Adrenal gland (tissue), 5 donors: ENCODE results near the gene FERMT3.

Experiments used
- POLR2A ChIP-seq, 2 donors: fragments of 450-650 bp; IDR thresholded peaks; one replicate each; pipeline ENCODE4 v1.6.1; 2017; ENCODE audit warnings: antibody characterized with exemption in 2 of 2, mild to moderate bottlenecking in 2 of 2, moderate library complexity in 1 of 2
- TF ChIP-seq, protein P1 (sequence below), 6 experiments: fragments of 450-650 bp in 4 of 6; fragments of 200-600 bp in 2 of 6; sonication (generic) in 1 of 6; IDR thresholded peaks; 1 replicate in 5 of 6; 2 replicates in 1 of 6; pipeline versions ENCODE4 v1.5.1 to v1.8.0; 2016 to 2021; ENCODE audit warnings: antibody characterized with exemption in 6 of 6, mild to moderate bottlenecking in 2 of 6, moderate library complexity in 1 of 6
- donor health status: DM: no; HTN: no; CAD: no.

DNA sequence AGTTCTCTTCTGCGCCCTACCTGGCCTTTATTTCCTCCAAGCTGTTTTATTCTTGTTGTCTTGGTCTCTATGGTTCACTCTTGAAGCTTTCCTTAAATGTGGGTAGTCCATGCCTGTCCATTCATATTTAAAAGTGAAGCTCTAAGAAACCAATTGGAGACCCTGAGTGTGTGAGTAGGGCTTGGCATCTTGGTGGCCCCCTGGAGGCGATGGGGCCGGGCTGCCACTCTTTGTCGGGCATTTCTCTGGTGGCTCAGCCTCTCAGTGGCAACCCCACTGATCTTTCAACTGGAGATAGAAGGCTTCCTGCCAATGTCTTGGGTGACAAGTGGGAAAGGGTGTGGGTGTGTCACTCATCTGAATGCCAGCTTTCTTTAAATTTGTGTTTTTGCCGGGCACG lies 10.4 kb downstream of the FERMT3 start:
- TF ChIP-seq, protein P1, sequence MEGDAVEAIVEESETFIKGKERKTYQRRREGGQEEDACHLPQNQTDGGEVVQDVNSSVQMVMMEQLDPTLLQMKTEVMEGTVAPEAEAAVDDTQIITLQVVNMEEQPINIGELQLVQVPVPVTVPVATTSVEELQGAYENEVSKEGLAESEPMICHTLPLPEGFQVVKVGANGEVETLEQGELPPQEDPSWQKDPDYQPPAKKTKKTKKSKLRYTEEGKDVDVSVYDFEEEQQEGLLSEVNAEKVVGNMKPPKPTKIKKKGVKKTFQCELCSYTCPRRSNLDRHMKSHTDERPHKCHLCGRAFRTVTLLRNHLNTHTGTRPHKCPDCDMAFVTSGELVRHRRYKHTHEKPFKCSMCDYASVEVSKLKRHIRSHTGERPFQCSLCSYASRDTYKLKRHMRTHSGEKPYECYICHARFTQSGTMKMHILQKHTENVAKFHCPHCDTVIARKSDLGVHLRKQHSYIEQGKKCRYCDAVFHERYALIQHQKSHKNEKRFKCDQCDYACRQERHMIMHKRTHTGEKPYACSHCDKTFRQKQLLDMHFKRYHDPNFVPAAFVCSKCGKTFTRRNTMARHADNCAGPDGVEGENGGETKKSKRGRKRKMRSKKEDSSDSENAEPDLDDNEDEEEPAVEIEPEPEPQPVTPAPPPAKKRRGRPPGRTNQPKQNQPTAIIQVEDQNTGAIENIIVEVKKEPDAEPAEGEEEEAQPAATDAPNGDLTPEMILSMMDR (IDR thresholded peaks at IDR 0.05), result no peak
- no peak for TF ChIP-seq POLR2A (IDR thresholded peaks at IDR 0.05)
